HCT116 (cell line): ENCODE results near the gene MUC4. TPM values are rescaled to one million over a fixed set of nuclear protein-coding genes. Genes with fewer than 3 reads are reported as not detected.

Source experiments
- ATAC-seq: fragments of 200-7000 bp; cut with Tn5 transposase; 2 replicates; pipeline ENCODE4 v1.9.1; 2020; ENCODE audit warnings: mild to moderate bottlenecking, moderate library complexity
- BruUV-seq: library from RNA; stranded (reverse); fragments of 400-500 nt; replicated peaks from 2 replicates; lab custom pipeline; 2021; lab: Mats Ljungman, UMichigan
- CTCF ChIA-PET: fragments of 300-600 bp; sonication (Branson Sonifier 250); formaldehyde crosslinking; loops from one replicate; lab custom pipeline; 2021; ENCODE audit warnings: antibody characterized with exemption; lab: Charles Lee
- POLR2A ChIA-PET: fragments of 300-600, 350-600 bp; sonication (Branson Sonifier 250); formaldehyde crosslinking; loops from one replicate; lab custom pipeline; 2021; ENCODE audit warnings: antibody characterized with exemption; lab: Charles Lee
- RAD21 ChIA-PET, 2 experiments: fragments of 300-600 bp; sonication (Branson Sonifier 250); formaldehyde crosslinking; loops; one replicate each; lab custom pipeline; 2023; ENCODE audit warnings: low total read pairs in 2 of 2; ENCODE audit not compliant: uncharacterized antibody in 2 of 2, unreplicated experiment in 2 of 2, low non-redundant PET in 1 of 2; lab: Charles Lee
- DNase-seq: peaks from one replicate; pipeline ENCODE4 v3.0.0-alpha.2; 2010; ENCODE audit warnings: low read depth, low spot score
- H2AFZ ChIP-seq: fragments of 200-600 bp; shearing (Covaris generic), sonication (generic); 2 replicates; pipeline ENCODE4 v1.6.1; 2017; ENCODE audit warnings: low read depth, mixed run types, mixed read lengths, antibody characterized with exemption, low read length; ENCODE audit not compliant: poor library complexity, severe bottlenecking
- H3K27ac ChIP-seq: 2 replicates; pipeline ENCODE4 v1.5.1; 2012; ENCODE audit warnings: low read depth, low read length
- H3K27me3 ChIP-seq: fragments of 200-600 bp; sonication (generic); 2 replicates; pipeline ENCODE4 v1.6.1; 2016; ENCODE audit warnings: mixed run types, low read length, mixed read lengths; ENCODE audit not compliant: insufficient read depth
- H3K36me3 ChIP-seq, 2 experiments: fragments of 200-500 bp in 1 of 2; fragments of 200-600 bp in 1 of 2; sonication (Bioruptor generic) in 1 of 2; sonication (generic) in 1 of 2; 2 replicates each; pipeline versions ENCODE4 v1.5.1 to v1.6.1; 2014 to 2016; ENCODE audit warnings: low read length in 2 of 2, inconsistent platforms in 1 of 2, mixed read lengths in 1 of 2, mixed run types in 1 of 2; ENCODE audit not compliant: insufficient read depth in 2 of 2, control insufficient read depth in 1 of 2
- H3K4me1 ChIP-seq, 2 experiments: fragments of 200-600 bp in 1 of 2; sonication (generic) in 1 of 2; 2 replicates each; pipeline versions ENCODE4 v1.5.1 to v1.6.1; 2012 to 2017; ENCODE audit warnings: low read length in 2 of 2, inconsistent platforms in 1 of 2, mild to moderate bottlenecking in 1 of 2, mixed read lengths in 1 of 2, mixed run types in 1 of 2, moderate library complexity in 1 of 2; ENCODE audit not compliant: insufficient read depth in 2 of 2, control insufficient read depth in 1 of 2
- H3K4me2 ChIP-seq: fragments of 200-600 bp; sonication (generic); 2 replicates; pipeline ENCODE4 v1.6.1; 2017; ENCODE audit warnings: mixed run types, low read length, mixed read lengths
- H3K4me3 ChIP-seq, 2 experiments: fragments of 200-600 bp in 1 of 2; sonication (generic) in 1 of 2; replicated peaks in 1 of 2; 2 replicates each; pipeline ENCODE4 v1.5.1; 2011 to 2016; ENCODE audit warnings: low read length in 2 of 2, control low read depth in 1 of 2, low read depth in 1 of 2, mild to moderate bottlenecking in 1 of 2, mixed read lengths in 1 of 2, mixed run types in 1 of 2
- H3K79me2 ChIP-seq: fragments of 200-600 bp; sonication (generic); 2 replicates; pipeline ENCODE4 v1.6.1; 2017; ENCODE audit warnings: mild to moderate bottlenecking, mixed run types, low read length, moderate library complexity, mixed read lengths; ENCODE audit not compliant: insufficient read depth
- H3K9ac ChIP-seq: fragments of 200-600 bp; sonication (generic); 2 replicates; pipeline ENCODE4 v1.6.1; 2016; ENCODE audit warnings: low read length, mixed read lengths
- H3K9me2 ChIP-seq: fragments of 200-600 bp; sonication (generic), shearing (Covaris generic); 2 replicates; pipeline ENCODE4 v1.6.1; 2017; ENCODE audit warnings: mixed run types, mild to moderate bottlenecking, moderate library complexity; ENCODE audit not compliant: insufficient read depth
- H3K9me3 ChIP-seq, 2 experiments: fragments of 200-500 bp in 1 of 2; fragments of 200-600 bp in 1 of 2; sonication (Bioruptor generic) in 1 of 2; sonication (generic) in 1 of 2; 2 replicates each; pipeline ENCODE4 v1.6.1; 2014 to 2017; ENCODE audit warnings: low read length in 2 of 2, mixed read lengths in 2 of 2, inconsistent platforms in 1 of 2, low read depth in 1 of 2, mild to moderate bottlenecking in 1 of 2, mixed run types in 1 of 2, moderate library complexity in 1 of 2; ENCODE audit not compliant: control insufficient read depth in 1 of 2, insufficient read depth in 1 of 2
- H4K20me1 ChIP-seq: fragments of 200-600 bp; sonication (generic), shearing (Covaris generic); 2 replicates; pipeline ENCODE4 v1.6.1; 2017; ENCODE audit warnings: mixed run types, mild to moderate bottlenecking, moderate library complexity; ENCODE audit not compliant: insufficient read depth
- EGR1 ChIP-seq: IDR thresholded peaks from 2 replicates; pipeline ENCODE4 v1.6.1; 2012; ENCODE audit warnings: low read depth
- FOSL1 ChIP-seq: IDR thresholded peaks from 2 replicates; pipeline ENCODE4 v1.6.1; 2012; ENCODE audit warnings: low read depth
- JUND ChIP-seq: IDR thresholded peaks from 2 replicates; pipeline ENCODE4 v1.6.1; 2012
- POLR2AphosphoS5 ChIP-seq: IDR thresholded peaks from 2 replicates; pipeline ENCODE4 v1.6.1; 2011; ENCODE audit warnings: mild to moderate bottlenecking, low read depth, low read length, moderate library complexity
- RAD21 ChIP-seq: IDR thresholded peaks from 2 replicates; pipeline ENCODE4 v1.6.1; 2012; ENCODE audit warnings: low read depth, mild to moderate bottlenecking
- SRF ChIP-seq: IDR thresholded peaks from 2 replicates; pipeline ENCODE4 v1.6.1; 2012; ENCODE audit warnings: low read depth
- TCF7L2 ChIP-seq: IDR thresholded peaks from 2 replicates; pipeline ENCODE4 v1.7.0; 2011; ENCODE audit warnings: borderline replicate concordance, inconsistent platforms; ENCODE audit not compliant: insufficient read depth, insufficient read length; ENCODE audit errors: extremely low read depth
- YY1 ChIP-seq: IDR thresholded peaks from 2 replicates; pipeline ENCODE4 v1.6.1; 2011; ENCODE audit warnings: low read length, low read depth, moderate library complexity, mild to moderate bottlenecking; ENCODE audit not compliant: insufficient replicate concordance; ENCODE audit errors: extremely low read depth
- intact Hi-C: fragments of 100-400 bp; cut with micrococcal nuclease; formaldehyde crosslinking; loops from 2 replicates; pipeline ENCODE4 v1.10.0; 2022
- total RNA-seq: library from RNA; stranded (reverse); gene quantifications from one replicate; pipeline ENCODE4 v1.2.1, GENCODE V29; 2021; ENCODE audit not compliant: unreplicated experiment
- TF ChIP-seq, protein P1 (sequence below): IDR thresholded peaks from 2 replicates; pipeline ENCODE4 v1.6.1; 2012; ENCODE audit warnings: low read depth

The MUC4 gene
- total RNA-seq, 1 experiment from 2014 or later = 0.64 TPM

DNA sequence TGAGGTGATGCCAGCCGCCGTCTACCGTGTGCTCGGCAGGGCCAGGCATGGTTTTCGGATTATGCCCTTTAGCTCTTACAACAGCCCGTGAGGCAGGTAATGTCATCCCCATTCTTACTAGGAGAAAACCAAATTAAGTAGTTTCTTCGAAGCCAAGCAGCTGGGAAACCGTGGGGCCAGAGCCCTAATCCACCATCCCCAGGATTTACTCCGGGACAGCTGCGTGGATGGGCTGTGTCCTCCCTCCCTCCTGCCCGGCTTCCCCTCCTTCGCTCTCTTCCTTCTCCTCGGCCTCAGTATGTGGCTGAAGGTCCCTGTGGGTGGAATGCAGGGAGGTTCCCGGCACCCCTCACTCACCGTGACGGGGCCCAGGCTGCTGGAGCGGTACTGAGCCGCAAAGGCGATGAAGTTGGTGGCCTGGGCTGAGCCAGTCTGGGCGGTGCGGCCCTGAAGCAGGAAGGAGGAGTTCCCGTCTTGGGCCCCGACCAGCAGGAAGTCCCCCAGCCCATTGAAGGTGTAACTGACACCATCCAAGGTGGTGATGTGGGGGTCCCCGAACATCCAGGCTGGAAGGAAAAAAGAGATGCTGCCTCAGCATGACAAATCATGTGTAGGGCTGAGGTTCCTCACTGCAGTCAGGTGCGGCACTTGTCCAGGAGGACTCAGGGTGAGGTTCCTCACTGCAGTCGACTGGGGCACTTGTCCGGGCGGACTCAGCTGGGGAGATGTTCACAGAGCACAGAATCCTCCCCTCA, 48.5 kb downstream of the MUC4 start:
- Histone ChIP-seq H3K4me3 (no peak overlapping the region), H2AFZ (no peak overlapping the region), H3K27ac (no peak overlapping the region), H3K4me2 (no peak overlapping the region), H3K79me2 (no peaks in the 10 kb centered on the region), H3K9me3 (no peaks in the 10 kb centered on the region), H3K9me2 (no peaks in the 10 kb centered on the region), H3K9ac (no peak overlapping the region), H3K27me3 (no peaks in the 10 kb centered on the region), H3K4me1 (no peaks in the 10 kb centered on the region), H3K36me3 (no peaks in the 10 kb centered on the region), H4K20me1 (no peaks in the 10 kb centered on the region)
- ATAC-seq (no peak), DNase-seq (no peak)
- intact Hi-C loops = no loop called here
- RAD21 ChIA-PET = no interaction called here
- no peak for TF ChIP-seq JUND
- no peak for TF ChIP-seq SRF
- no peak for TF ChIP-seq YY1
- TF ChIP-seq FOSL1 = no peak
- TF ChIP-seq EGR1 = no peak
- TF ChIP-seq POLR2AphosphoS5 = no peak
- no peak for TF ChIP-seq RAD21
- BruUV-seq = no TSS peak
- POLR2A ChIA-PET = no interaction called here
- CTCF ChIA-PET = no interaction called here

DNA sequence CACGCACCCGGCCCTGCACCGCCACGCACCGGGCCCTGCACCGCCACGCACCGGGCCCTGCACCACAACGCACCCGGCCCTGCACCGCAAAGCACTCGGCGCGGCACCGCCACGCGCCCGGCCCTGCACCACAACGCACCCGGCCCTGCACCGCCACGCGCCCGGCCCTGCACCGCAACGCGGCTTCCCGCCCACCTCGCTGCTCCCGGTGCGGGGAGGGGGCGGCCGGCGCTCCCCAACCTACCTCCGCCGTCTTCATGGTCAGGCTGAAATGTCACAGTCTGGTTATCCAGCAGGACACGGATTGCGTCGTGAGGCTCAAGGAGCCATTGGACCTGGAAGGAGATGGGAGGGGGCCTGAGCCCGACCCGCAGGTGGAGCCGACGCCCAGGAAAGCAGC, 49.1 kb downstream of the MUC4 start:
- Histone ChIP-seq H3K27me3 (no peaks in the 10 kb centered on the region), H3K9me2 (no peaks in the 10 kb centered on the region)
- BruUV-seq = no TSS peak
- RAD21 ChIA-PET = no interaction called here
- DNase-seq = no peak
- TF ChIP-seq, protein P1, sequence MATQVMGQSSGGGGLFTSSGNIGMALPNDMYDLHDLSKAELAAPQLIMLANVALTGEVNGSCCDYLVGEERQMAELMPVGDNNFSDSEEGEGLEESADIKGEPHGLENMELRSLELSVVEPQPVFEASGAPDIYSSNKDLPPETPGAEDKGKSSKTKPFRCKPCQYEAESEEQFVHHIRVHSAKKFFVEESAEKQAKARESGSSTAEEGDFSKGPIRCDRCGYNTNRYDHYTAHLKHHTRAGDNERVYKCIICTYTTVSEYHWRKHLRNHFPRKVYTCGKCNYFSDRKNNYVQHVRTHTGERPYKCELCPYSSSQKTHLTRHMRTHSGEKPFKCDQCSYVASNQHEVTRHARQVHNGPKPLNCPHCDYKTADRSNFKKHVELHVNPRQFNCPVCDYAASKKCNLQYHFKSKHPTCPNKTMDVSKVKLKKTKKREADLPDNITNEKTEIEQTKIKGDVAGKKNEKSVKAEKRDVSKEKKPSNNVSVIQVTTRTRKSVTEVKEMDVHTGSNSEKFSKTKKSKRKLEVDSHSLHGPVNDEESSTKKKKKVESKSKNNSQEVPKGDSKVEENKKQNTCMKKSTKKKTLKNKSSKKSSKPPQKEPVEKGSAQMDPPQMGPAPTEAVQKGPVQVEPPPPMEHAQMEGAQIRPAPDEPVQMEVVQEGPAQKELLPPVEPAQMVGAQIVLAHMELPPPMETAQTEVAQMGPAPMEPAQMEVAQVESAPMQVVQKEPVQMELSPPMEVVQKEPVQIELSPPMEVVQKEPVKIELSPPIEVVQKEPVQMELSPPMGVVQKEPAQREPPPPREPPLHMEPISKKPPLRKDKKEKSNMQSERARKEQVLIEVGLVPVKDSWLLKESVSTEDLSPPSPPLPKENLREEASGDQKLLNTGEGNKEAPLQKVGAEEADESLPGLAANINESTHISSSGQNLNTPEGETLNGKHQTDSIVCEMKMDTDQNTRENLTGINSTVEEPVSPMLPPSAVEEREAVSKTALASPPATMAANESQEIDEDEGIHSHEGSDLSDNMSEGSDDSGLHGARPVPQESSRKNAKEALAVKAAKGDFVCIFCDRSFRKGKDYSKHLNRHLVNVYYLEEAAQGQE = no peak
- TF ChIP-seq SRF (no peak), FOSL1 (no peak), TCF7L2 (no peak)
- TF ChIP-seq, all 23 proteins: peak for 0
- ATAC-seq = no peak
- Histone ChIP-seq H3K36me3 (no peaks in the 10 kb centered on the region), H3K4me1 (no peaks in the 10 kb centered on the region), H3K9me3 (no peaks in the 10 kb centered on the region), H4K20me1 (no peaks in the 10 kb centered on the region), H3K9ac (no peak overlapping the region), H3K79me2 (no peaks in the 10 kb centered on the region), H3K4me3 (no peak overlapping the region), H3K4me2 (no peak overlapping the region), H3K27ac (no peak overlapping the region), H2AFZ (no peak overlapping the region)
- intact Hi-C loops = no loop called here
- ChIA-PET CTCF (no interaction called here), POLR2A (no interaction called here)
